Tibial nerve (tissue), 3 donors: ENCODE measurements around the gene BRINP3.

Source experiments
- POLR2A ChIP-seq, 2 donors: fragments of 450-650 bp; IDR thresholded peaks; one replicate each; pipeline ENCODE4 v1.6.1; 2017; ENCODE audit warnings: antibody characterized with exemption in 2 of 2, mild to moderate bottlenecking in 2 of 2, moderate library complexity in 2 of 2
- TF ChIP-seq, protein P1 (sequence below), 5 experiments: fragments of 200-600 bp in 3 of 5; fragments of 450-650 bp in 2 of 5; sonication (generic) in 3 of 5; IDR thresholded peaks; one replicate each; pipeline ENCODE4 v1.5.1; 2016 to 2019; ENCODE audit warnings: antibody characterized with exemption in 5 of 5, mild to moderate bottlenecking in 3 of 5, moderate library complexity in 2 of 5

DNA sequence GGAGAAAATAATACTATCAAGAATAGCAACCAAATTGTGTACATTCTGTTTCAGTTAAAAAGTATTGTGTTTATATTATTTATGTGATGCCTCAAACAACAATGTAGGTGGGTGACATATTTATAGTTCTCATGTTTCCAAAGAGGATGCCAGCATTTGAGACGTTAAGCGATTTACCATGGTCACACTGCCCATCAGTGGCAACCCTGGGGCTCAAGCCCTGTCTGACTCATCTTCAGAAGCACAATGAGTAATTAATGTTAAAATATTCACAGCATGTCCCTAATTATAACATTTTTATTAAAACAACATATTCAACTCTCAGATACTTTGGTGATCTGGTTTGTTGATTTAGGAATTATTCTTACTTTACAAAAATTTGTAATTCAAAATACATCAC is 409.4 kb downstream of the BRINP3 start:
- no peak for TF ChIP-seq POLR2A (IDR thresholded peaks at IDR 0.05)
- TF ChIP-seq, protein P1, sequence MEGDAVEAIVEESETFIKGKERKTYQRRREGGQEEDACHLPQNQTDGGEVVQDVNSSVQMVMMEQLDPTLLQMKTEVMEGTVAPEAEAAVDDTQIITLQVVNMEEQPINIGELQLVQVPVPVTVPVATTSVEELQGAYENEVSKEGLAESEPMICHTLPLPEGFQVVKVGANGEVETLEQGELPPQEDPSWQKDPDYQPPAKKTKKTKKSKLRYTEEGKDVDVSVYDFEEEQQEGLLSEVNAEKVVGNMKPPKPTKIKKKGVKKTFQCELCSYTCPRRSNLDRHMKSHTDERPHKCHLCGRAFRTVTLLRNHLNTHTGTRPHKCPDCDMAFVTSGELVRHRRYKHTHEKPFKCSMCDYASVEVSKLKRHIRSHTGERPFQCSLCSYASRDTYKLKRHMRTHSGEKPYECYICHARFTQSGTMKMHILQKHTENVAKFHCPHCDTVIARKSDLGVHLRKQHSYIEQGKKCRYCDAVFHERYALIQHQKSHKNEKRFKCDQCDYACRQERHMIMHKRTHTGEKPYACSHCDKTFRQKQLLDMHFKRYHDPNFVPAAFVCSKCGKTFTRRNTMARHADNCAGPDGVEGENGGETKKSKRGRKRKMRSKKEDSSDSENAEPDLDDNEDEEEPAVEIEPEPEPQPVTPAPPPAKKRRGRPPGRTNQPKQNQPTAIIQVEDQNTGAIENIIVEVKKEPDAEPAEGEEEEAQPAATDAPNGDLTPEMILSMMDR (IDR thresholded peaks at IDR 0.05): no peak
